Dedifferentiated amniotic fluid mesenchymal stem cell (primary cell): ENCODE measurements around the gene TRIM28.
A peak's percentile ranks its signal among the peaks of the same experiment; 100 is the strongest.
"Not testable (repeated sequence)": the region's sequence is repeated elsewhere in the genome, so short reads cannot be mapped to it uniquely, and the experiment has no call there.

Experiments
- DNase-seq: peaks from one replicate; pipeline ENCODE4 v3.0.0-alpha.2; 2016; ENCODE audit errors: extremely low spot score

The TRIM28 gene

GRCh38 chr19:58543826-58544590 lies at the start of gene TRIM28:
TSS of gene TRIM28 (plus strand) at chr19:58544064. CDS start at chr19:58544758, 694 bp downstream.
- DNase-seq, result peak; percentile 99

GRCh38 chr19:58497634-58498170 lies 46.2 kb upstream of the TRIM28 start:
- no peak for DNase-seq

GRCh38 chr19:58498316-58499020 lies 45.4 kb upstream of the TRIM28 start:
- no peak for DNase-seq

GRCh38 chr19:58499021-58499927 lies 44.6 kb upstream of the TRIM28 start:
- peak; percentile 99 for DNase-seq

- no peak for DNase-seq
These were observed 43.6 kb upstream of the TRIM28 start for GRCh38 chr19:58500242-58500641.

- not testable (repeated sequence) for DNase-seq
These were observed 36.2 kb upstream of the TRIM28 start for GRCh38 chr19:58507602-58508223.

GRCh38 chr19:58509731-58510083 lies 34.2 kb upstream of the TRIM28 start:
- no peak for DNase-seq

- no peak for DNase-seq
These were observed 33.6 kb upstream of the TRIM28 start for GRCh38 chr19:58510084-58510862.

- no peak for DNase-seq
These were observed 32.3 kb upstream of the TRIM28 start, which contains the start of gene SLC27A5 for GRCh38 chr19:58511353-58512208. TSS of gene SLC27A5 (minus strand) at chr19:58511992. CDS start at chr19:58511955, 37 bp downstream.

GRCh38 chr19:58513213-58513693 lies 30.6 kb upstream of the TRIM28 start:
- DNase-seq, result no peak

- peak; percentile 36 for DNase-seq
These were observed 29.9 kb upstream of the TRIM28 start for GRCh38 chr19:58513694-58514563.

- no peak for DNase-seq
These were observed 29.3 kb upstream of the TRIM28 start for GRCh38 chr19:58514564-58515022.

- DNase-seq, result no peak
These were observed 28.6 kb upstream of the TRIM28 start for GRCh38 chr19:58515259-58515658.

GRCh38 chr19:58516246-58516836 lies 27.5 kb upstream of the TRIM28 start:
- peak; percentile 4 for DNase-seq

- no peak for DNase-seq
These were observed 26.7 kb upstream of the TRIM28 start for GRCh38 chr19:58516964-58517833.

GRCh38 chr19:58518256-58519086 lies 25.4 kb upstream of the TRIM28 start:
- DNase-seq, result no peak
